ENCODE data around the gene GMPPA. TPM values are rescaled to one million over a fixed set of nuclear protein-coding genes. Genes with fewer than 3 reads are reported as not detected.

The GMPPA gene
- total and polyA plus RNA-seq, 4 donors: 20.2 to 59.4 (median 43.4) TPM

DNA sequence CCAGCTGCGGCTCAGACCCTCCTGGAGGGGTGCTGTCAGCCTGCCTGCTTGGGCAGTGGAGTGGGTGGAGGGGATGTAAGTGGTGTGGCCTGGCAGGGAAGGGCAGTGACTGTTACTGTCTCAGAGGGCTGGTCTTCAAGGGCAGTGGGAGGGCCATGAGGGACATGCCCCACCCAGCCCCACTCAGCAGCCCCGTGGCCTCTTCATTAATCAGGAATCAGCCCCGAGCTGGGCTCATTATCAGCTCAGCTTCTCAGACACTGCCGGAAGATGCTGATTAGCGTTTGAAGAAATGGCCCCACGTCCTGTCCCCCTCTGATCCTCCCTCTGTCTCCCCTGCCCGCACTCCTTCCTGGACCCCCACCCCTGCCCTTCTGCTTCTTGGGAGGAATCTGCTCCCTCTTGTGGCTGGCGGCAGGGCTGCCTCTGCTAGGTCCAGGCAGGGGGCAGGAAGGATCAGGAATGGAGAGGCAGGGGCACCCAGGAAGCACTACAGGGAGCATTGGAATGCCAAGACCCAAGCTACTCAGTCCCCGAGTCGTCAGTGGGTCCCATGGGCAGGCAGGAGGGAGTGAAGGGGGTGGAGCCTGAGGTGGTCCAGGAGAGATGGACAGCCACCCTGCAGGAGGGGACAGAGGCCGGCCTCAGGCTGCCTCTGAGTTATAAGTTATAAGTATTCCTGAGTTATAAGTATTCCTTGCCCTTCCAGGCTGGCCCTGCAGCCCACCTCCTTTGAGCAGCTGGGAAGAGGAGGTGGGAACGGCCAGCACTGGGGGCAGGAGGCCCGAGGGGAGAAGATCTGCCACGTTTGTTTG is 22.6 kb downstream of the GMPPA start:
- H3K27ac ChIP-seq (ENCODE audit: low read depth in 1 of 2, low read length in 2 of 2): no peak overlapping the region
- no peaks in the 10 kb centered on the region for H3K9me3 ChIP-seq (ENCODE audit: control insufficient read depth in 4 of 4, low read length in 3 of 4)
- 12% methylated on average over 14 of the region's 14 CpGs for WGBS
- no peaks in the 10 kb centered on the region for H3K4me1 ChIP-seq (ENCODE audit: control insufficient read depth in 4 of 4, insufficient read depth in 4 of 4, low read length in 3 of 4)
- H3K27me3 ChIP-seq (ENCODE audit: control insufficient read depth in 4 of 4, insufficient read depth in 4 of 4, low read length in 3 of 4): peaks cover 0 to 10% (median 8%) of the 10 kb centered on the region in 4 donors
- no peaks in the 10 kb centered on the region for H3K36me3 ChIP-seq (ENCODE audit: control insufficient read depth in 4 of 4, insufficient read depth in 3 of 4, low read depth in 1 of 4, low read length in 3 of 4)
- TF ChIP-seq CTCF (IDR thresholded peaks at IDR 0.05; ENCODE audit: low read depth, low read length, missing input control) (peak; percentile 24), EGR1 (IDR thresholded peaks at IDR 0.05; ENCODE audit: low read depth in 2 of 2) (no peak), RAD21 (IDR thresholded peaks at IDR 0.05) (peak in 1 of 2 donors; percentile 48)
- no peak overlapping the region for H3K9ac ChIP-seq (ENCODE audit: low read depth in 1 of 2, low read length in 2 of 2)
- DNase-seq (ENCODE audit: low spot score): peak; percentile 72
- H3K4me3 ChIP-seq (ENCODE audit: low read depth in 1 of 3, low read length in 3 of 3): no peak overlapping the region

DNA sequence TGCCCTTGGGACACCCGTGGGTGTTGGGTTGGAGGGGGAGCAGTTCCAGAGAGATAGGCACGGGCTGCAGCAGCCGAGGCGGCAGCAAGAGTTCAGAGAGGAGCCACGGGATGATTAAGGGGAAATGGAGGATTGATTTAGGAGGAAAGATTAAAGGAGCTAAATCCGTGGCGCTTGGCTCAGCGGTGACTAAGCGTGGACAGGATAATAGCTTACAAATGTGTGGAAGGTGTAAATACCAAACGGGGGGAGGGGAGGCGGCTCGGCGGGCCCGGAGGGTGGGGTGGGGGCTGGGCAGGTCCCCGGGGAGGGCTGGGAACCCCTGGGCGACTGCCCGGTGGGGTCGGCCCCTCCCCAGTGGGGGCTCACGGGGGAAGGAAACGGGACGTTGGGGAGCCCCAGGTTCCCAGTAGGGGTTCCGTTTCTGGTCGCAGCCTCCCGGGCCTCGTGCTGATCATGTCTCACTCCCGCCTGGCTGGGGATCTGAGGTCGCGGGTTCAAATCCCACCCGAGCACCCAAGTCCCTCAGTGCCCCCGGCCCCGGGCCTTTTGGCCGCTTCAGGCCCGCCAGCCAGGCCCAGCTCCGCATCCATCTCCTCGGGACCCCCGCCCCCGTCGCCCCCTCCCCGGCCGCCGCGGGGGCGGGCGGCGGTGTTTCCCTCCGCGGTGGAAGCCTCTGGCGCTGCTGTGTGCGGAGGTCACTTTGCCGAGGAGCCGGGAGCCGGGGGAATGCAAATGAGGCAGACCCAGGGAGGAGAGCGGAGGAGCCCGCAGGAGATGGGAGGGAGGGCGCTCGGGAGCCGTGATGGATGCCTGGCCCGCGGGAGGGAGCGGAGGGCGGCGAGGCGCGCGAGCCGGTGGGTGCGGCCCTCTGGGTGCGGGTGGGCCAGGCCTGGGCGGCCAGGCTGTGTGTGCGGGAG is 23.7 kb downstream of the GMPPA start:
- Histone ChIP-seq H3K4me3 (ENCODE audit: low read depth in 1 of 3, low read length in 3 of 3) (no peak overlapping the region), H3K9me3 (ENCODE audit: control insufficient read depth in 4 of 4, low read length in 3 of 4) (no peaks in the 10 kb centered on the region), H3K4me1 (ENCODE audit: control insufficient read depth in 4 of 4, insufficient read depth in 4 of 4, low read length in 3 of 4) (no peaks in the 10 kb centered on the region), H3K9ac (ENCODE audit: low read depth in 1 of 2, low read length in 2 of 2) (no peak overlapping the region), H3K27me3 (ENCODE audit: control insufficient read depth in 4 of 4, insufficient read depth in 4 of 4, low read length in 3 of 4) (peaks cover 0 to 10% (median 8%) of the 10 kb centered on the region in 4 donors), H3K27ac (ENCODE audit: low read depth in 1 of 2, low read length in 2 of 2) (no peak overlapping the region), H3K36me3 (ENCODE audit: control insufficient read depth in 4 of 4, insufficient read depth in 3 of 4, low read depth in 1 of 4, low read length in 3 of 4) (no peaks in the 10 kb centered on the region)
- no peak for DNase-seq (ENCODE audit: low spot score)
- 5% methylated on average over 70 of the region's 70 CpGs for WGBS
- no peak for TF ChIP-seq MAX (IDR thresholded peaks at IDR 0.05)

GRCh38 chr2:219523031-219523671 is 24.5 kb downstream of the GMPPA start:
- H3K27ac ChIP-seq (ENCODE audit: low read depth in 1 of 2, low read length in 2 of 2): no peak overlapping the region

More at GRCh38 chr2:219523031-219523671, 24.5 kb downstream of the GMPPA start:
- no peaks in the 10 kb centered on the region for H3K36me3 ChIP-seq (ENCODE audit: control insufficient read depth in 4 of 4, insufficient read depth in 3 of 4, low read depth in 1 of 4, low read length in 3 of 4)
- no peak overlapping the region for H3K9ac ChIP-seq (ENCODE audit: low read depth in 1 of 2, low read length in 2 of 2)
- no peak overlapping the region for H3K4me3 ChIP-seq (ENCODE audit: low read depth in 1 of 3, low read length in 3 of 3)
- DNase-seq (ENCODE audit: low spot score): no peak
- H3K27me3 ChIP-seq (ENCODE audit: control insufficient read depth in 4 of 4, insufficient read depth in 4 of 4, low read length in 3 of 4): peaks cover 0 to 10% (median 9%) of the 10 kb centered on the region in 4 donors
- whole genome bisulfite sequencing: 15% methylated on average over 24 of the region's 24 CpGs
- no peaks in the 10 kb centered on the region for H3K9me3 ChIP-seq (ENCODE audit: control insufficient read depth in 4 of 4, low read length in 3 of 4)
- H3K4me1 ChIP-seq (ENCODE audit: control insufficient read depth in 4 of 4, insufficient read depth in 4 of 4, low read length in 3 of 4): no peaks in the 10 kb centered on the region
- no peak for TF ChIP-seq FOXA1 (IDR thresholded peaks at IDR 0.05)
- TF ChIP-seq RXRA (IDR thresholded peaks at IDR 0.05): no peak
- no peak for TF ChIP-seq TAF1 (conservative IDR thresholded peaks at IDR 0.05)
- TF ChIP-seq SP1 (IDR thresholded peaks at IDR 0.05): no peak
- no peak for TF ChIP-seq YY1 (IDR thresholded peaks at IDR 0.05)
- TF ChIP-seq ZBTB33 (IDR thresholded peaks at IDR 0.05): no peak

Data from liver (tissue), 9 donors.